GM19239 (cell line): Measurements from ENCODE around the gene FOXO3.
"Not testable (repeated sequence)": the region's sequence is repeated elsewhere in the genome, so short reads cannot be mapped to it uniquely, and the experiment has no call there.

Source experiments
- DNase-seq: peaks from one replicate; pipeline ENCODE4 v3.0.0; 2011; ENCODE audit warnings: low spot score; ENCODE audit not compliant: insufficient read length
- FAIRE-seq: peaks from 2 replicates; lab custom pipeline; 2011; peaks lifted over from hg19 to GRCh38; lab: Jason Lieb, UNC

FOXO3 gene

GRCh38 chr6:108672641-108673040 lies 111.9 kb downstream of the FOXO3 start:
- no peak for FAIRE-seq
- DNase-seq = no peak

GRCh38 chr6:108673153-108673552 lies 112.4 kb downstream of the FOXO3 start:
- no peak for DNase-seq
- FAIRE-seq = no peak

- DNase-seq = no peak
- no peak for FAIRE-seq
Observed at GRCh38 chr6:108673602-108674001, 112.9 kb downstream of the FOXO3 start.

- FAIRE-seq (no peak), DNase-seq (no peak)
Observed at GRCh38 chr6:108675226-108676200, 114.8 kb downstream of the FOXO3 start.

GRCh38 chr6:108676555-108676954 lies 115.8 kb downstream of the FOXO3 start:
- FAIRE-seq (no peak), DNase-seq (no peak)

- FAIRE-seq (no peak), DNase-seq (no peak)
Observed at GRCh38 chr6:108677357-108677756, 116.6 kb downstream of the FOXO3 start.

- no peak for FAIRE-seq
- DNase-seq = no peak
Observed at GRCh38 chr6:108677894-108678293, 117.2 kb downstream of the FOXO3 start.

- not testable (repeated sequence) for DNase-seq
Observed at GRCh38 chr6:108680314-108680713, 119.6 kb downstream of the FOXO3 start.

GRCh38 chr6:108681721-108682120 lies 121.0 kb downstream of the FOXO3 start:
- not testable (repeated sequence) for FAIRE-seq

More at GRCh38 chr6:108680314-108680713, 119.6 kb downstream of the FOXO3 start:
- not testable (repeated sequence) for FAIRE-seq

GRCh38 chr6:108682383-108683119 lies 121.8 kb downstream of the FOXO3 start:
- FAIRE-seq, DNase-seq: not testable (repeated sequence)

More at GRCh38 chr6:108681721-108682120, 121.0 kb downstream of the FOXO3 start:
- not testable (repeated sequence) for DNase-seq

- not testable (repeated sequence) for FAIRE-seq, DNase-seq
Observed at GRCh38 chr6:108683976-108684375, 123.3 kb downstream of the FOXO3 start.

- no peak for FAIRE-seq
- DNase-seq = no peak
Observed at GRCh38 chr6:108684771-108685329, 124.1 kb downstream of the FOXO3 start.

- no peak for DNase-seq
- FAIRE-seq = no peak
Observed at GRCh38 chr6:108685970-108686369, 125.3 kb downstream of the FOXO3 start.

GRCh38 chr6:108686896-108687295 lies 126.2 kb downstream of the FOXO3 start:
- no peak for DNase-seq
- no peak for FAIRE-seq

GRCh38 chr6:108687921-108688320 lies 127.2 kb downstream of the FOXO3 start:
- no peak for FAIRE-seq
- no peak for DNase-seq

GRCh38 chr6:108689272-108690161 lies 128.8 kb downstream of the FOXO3 start:
- no peak for DNase-seq
- FAIRE-seq = no peak

GRCh38 chr6:108690326-108691049 lies 129.8 kb downstream of the FOXO3 start:
- DNase-seq = no peak
- no peak for FAIRE-seq

- FAIRE-seq = no peak
- DNase-seq = no peak
Observed at GRCh38 chr6:108693430-108694154, 132.9 kb downstream of the FOXO3 start.
